GM18951 (cell line): ENCODE measurements around the gene ACBD3.

ENCODE experiments used
- POLR2A ChIP-seq: IDR thresholded peaks from 4 replicates; pipeline ENCODE4 v1.6.1; 2011; ENCODE audit warnings: mild to moderate bottlenecking; ENCODE audit not compliant: insufficient read length, insufficient read depth; ENCODE audit errors: extremely low read depth
- in situ Hi-C: fragments of 300-500 bp; cut with MboI; formaldehyde crosslinking; loops from one replicate; pipeline ENCODE4 v1.12.0; 2022; ENCODE audit warnings: low sequenced_read_pairs, mixed read lengths, inconsistent platforms; ENCODE audit not compliant: unreplicated experiment

The ACBD3 gene

DNA sequence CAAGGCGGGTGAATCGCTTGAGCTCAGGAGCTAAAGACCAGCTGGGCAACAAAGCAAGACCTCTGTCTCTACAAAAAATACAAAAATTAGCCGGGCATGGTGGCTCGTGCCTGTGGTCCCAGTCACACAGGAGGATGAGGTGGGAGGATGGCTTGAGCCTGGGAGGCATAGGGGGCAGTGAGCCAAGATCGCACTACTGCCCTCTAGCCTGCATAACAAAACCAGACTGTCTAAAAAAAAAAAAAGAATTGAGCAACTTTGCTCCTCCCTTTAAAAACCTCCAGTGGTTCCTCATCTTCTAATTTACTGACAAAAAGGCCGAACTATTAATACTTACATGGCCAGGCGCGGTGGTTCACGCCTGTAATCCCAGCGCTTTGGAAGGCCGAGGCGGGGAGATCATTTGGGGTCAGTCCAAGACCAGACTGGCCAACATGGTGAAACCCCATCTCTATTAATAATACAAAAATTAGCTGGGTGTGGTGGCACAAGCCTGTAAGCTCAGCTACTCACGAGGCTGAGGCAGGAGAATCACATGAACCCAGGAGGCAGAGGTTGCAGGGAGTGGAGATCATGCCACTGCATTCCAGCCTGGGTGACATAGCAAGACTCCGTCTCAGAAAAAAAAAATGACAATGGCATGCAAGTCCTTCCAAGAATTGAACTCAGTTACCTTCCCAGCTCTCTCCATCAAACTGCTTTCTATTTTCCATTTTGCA, 4.4 kb downstream of the ACBD3 start:
- no peak for TF ChIP-seq POLR2A
- in situ Hi-C loops = no loop called here

DNA sequence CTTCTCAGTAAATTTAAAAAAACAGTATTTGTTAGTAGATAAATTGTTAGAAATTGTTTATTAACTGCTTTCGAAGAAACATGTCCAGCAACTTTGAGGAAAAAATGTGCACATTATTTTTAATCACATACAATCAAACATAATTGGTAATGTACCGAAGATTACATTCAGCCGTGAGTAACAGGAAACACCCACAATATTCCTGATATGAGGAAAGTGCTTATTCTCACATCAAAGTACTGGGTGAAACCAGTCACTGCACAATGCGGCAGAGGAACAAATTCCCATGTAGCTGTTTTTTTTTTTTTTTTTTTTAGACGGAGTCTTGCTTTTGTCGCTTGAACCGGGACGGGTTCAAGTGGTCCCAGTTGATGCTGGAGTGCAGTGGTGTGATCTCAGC, 9.7 kb downstream of the ACBD3 start:
- no peak for TF ChIP-seq POLR2A
- in situ Hi-C loops = no loop called here

DNA sequence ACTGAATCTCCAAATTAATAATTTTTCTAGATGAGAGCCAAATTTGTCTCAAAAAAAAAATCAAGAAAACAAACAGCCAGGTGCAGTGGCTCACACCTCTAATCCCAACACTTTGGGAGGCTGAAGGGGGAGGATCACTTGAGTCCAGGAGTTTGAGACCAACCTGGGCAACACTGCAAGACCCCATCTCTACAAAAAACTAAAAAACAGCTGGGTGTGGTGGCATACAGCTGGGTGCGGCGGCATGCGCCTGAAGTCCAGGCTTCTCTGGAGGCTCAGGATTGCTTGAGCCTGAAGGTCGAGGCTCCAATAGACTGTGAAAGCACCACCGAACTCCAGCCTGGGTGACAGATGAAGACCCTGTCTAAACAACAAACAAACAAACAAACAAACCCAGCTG, 14.0 kb downstream of the ACBD3 start:
- no peak for TF ChIP-seq POLR2A

DNA sequence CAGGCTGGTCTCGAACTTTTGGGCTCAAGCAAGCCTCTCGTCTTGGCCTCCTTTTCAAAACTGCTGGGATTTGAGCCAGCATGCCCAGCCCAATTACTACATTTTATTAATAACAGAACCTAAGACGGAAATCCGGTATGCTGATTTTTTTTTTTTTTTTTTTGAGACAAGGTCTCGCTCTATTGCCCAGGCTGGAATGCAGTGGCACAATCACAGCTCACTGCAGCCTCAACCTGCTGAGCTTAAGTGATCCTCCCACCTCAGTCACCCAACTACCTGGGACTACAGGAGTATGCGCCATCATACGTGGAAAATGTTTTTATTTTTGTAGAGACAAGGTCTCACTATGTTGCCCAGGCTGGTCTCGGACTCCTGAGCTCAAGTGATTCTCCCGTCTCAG, 20.2 kb downstream of the ACBD3 start:
- TF ChIP-seq POLR2A = no peak
- in situ Hi-C loops = no loop called here

More for the DNA sequence above, 14.0 kb downstream of the ACBD3 start:
- in situ Hi-C loops = no loop called here

DNA sequence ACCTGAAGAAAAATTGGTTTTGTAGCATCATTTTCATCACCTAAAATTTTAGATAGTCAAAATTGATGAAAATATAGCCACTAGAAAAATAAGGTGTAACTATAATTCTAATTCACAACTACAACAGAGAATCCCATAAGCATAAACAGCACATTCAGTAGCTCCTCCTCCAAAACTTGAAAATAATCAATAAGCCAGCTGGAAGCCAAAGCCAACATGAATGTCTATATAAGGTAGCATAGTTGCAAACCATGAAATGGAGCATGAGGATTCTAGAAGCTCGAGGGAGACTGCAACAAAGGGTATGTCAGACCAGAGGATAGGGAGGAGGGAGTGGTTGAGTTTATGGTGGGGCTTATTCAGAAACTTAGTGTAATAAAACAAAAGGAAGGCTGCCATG, 22.4 kb downstream of the ACBD3 start:
- no peak for TF ChIP-seq POLR2A
- in situ Hi-C loops = no loop called here

DNA sequence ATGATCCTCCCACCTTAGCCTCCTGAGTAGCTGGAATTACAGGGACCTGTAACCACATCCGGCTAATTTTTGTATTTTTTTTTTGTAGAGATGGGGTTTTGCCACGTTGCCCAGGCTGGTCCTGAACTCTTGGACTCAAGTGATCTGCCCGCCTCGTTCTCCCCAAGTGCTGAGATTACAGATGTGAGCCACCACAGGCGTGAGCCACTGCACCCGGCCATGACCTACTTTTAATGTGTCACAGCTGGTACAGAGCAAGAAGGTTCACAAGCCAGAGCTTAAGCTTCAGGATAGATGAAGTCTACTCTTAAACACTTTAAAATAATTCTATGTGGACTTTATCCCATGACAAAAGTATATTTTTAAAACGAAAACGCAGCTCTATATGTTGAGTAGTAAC, 23.6 kb downstream of the ACBD3 start:
- in situ Hi-C loops = no loop called here
- TF ChIP-seq POLR2A = no peak

DNA sequence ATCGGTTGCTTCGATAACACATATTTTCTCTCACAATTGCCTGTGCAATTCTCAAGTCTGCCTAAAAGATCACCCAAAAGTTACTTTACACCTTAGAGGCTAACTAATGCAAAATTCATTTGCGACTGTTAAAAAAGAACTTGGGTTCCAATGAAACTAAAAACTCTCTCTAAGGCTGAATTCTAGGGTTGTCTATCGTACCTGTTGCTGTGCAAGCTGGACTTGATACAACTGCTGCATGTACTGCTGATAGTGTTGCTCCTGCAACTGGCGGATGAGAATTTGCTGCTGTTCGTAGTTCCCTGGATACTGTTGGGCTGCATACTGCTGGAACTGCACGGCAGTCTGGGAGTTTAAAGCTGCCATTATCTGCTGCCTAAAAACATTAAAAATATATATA, 27.6 kb downstream of the ACBD3 start:
- in situ Hi-C loops = no loop called here
- TF ChIP-seq POLR2A = no peak

DNA sequence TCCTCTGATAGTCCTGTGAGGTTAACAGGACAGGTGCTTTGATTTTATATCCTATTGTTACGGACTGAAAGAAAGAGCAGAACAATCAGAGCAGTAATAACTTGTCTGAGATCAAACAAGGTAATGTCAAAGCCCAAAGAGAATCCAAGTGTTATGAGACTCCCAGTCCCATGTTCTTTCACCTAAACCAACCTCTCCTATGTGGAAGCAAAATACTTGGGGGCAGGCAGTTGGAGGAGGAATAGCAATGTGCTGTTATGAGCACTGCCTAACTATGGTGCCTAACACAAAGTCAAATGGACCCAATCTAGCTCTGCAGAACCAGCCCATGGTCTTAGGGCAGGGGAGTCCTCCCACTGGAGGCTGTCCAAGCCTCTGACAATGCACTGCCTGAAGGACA, 28.1 kb downstream of the ACBD3 start:
- in situ Hi-C loops = no loop called here

DNA sequence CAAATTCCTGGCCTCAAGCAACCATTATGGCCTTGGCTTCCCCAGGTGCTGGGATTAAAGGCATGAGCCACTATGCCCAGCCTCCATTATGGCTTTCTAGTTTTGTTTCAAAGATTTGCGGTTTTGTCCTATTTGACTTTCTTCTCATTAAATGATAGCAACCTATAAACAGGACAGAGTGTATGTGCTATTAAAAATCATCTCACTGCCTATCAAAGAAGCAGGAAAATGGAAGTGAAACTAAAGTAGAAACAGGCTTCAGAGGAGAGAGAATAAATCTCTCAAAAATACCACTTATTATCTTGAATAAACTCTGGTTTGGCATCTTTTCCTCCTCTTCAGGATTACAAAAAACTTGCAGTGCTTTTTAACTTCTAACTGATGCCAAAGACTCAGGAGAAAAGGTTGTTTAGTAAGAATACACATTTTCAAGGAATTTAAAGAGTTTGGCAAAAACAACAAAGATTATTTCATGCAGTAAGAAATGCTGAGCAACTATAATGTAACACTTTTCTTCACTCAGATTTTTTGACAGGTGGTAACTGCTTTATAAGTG, 28.7 kb downstream of the ACBD3 start:
- in situ Hi-C loops = no loop called here
- TF ChIP-seq POLR2A = no peak

More for the DNA sequence above, 28.1 kb downstream of the ACBD3 start:
- no peak for TF ChIP-seq POLR2A

DNA sequence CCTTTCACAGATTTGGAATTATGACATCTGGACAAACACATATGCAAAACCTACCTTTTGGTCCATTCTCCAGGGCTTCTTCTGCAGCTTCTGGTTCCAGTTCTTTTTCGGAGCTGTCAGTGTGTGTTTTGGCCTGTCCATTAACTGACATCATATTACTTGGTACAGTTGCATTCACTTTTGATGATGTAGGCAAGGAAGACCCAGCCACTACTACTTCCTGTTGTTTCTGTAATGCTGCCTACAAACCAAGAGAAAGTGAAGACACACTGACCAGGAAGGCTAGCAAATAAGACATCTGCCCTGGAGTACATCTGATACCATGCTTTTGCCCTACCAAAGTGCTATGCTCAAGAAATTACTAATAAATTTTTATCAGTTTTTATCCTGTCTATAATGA, 31.9 kb downstream of the ACBD3 start:
- TF ChIP-seq POLR2A = no peak
- in situ Hi-C loops = no loop called here

DNA sequence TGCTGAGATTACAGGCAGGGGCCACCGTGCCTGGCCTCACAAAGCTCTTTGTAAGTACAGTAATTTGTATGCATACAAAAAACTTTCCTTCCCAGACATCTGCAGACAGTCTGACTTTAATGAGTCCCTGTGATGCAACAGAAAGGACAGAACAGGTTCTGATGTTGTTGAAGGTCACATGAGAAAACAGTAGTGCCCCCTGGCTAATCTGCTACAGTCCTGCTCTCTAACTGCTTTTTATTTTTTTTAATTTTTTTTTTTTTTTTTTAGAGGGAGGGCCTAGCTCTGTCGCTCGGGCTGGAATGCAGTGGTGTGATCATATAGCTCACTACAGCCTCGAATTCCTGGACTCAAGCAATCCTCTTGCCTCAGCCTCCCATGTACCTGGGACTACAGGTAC, 36.7 kb downstream of the ACBD3 start:
- in situ Hi-C loops = no loop called here

DNA sequence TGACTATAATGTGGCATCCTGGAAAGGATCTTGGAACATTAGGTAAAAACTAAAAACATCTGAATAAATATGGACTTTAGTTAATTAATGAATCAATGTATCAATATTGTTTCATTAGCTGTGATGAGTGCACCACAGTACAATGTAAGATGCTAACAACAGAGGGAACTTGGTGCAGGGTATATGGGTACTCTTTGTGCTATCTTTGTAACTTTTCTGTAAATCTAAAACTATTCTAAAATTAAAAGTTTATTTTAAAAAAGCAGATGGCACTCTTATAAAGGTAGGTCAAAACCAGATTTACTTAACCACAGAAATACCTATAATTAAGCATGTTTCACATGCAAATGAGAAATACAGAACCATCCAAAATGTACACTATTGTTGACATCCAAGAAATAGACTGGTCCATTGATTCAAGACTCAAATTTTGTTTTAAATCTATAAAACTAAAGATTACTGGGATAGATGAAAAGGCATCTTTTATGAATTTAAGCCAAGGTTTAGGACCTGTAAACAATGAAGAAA, 38.4 kb downstream of the ACBD3 start:
- in situ Hi-C loops = no loop called here
- TF ChIP-seq POLR2A = no peak

More for the DNA sequence above, 36.7 kb downstream of the ACBD3 start:
- no peak for TF ChIP-seq POLR2A

DNA sequence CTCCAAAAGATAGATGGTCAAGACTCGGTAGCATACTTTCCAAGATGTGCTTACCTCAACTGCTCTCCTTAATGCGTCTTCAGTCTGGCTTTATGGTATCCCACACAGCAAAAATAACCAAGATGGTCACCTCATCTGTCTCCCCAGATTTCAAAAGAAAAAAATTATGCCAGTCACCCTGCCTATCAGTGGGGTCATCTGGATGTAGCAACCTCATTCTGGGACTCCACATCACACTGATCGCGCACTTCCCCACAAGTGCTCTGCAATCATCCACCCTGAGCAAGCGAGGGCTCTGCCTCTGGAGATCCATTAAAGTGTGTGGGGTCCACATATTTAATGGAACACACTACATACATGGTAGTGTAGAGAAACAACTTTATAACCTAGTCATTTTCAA, 42.5 kb downstream of the ACBD3 start:
- no peak for TF ChIP-seq POLR2A
- in situ Hi-C loops = no loop called here

DNA sequence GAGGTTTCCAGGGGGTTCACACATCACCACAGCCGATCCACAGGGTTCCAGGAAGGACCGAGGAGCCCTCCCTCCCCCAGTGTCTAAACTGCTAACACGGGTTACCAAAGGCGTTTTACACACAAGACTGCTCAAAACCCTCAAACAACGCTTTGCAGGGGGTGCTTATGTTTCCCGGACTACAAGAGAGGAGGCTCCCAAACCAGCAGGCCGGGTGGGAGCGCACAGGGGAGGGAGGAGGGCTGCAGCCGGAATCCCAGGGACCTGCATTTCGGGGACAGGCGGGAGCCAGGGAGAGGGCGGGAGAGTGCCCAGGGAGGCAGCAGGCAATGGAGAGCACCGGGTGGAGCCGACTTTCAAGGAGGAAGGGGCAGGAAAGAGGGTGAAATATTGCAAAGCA, 50.8 kb downstream of the ACBD3 start:
- in situ Hi-C loops = no loop called here
- TF ChIP-seq POLR2A = no peak

DNA sequence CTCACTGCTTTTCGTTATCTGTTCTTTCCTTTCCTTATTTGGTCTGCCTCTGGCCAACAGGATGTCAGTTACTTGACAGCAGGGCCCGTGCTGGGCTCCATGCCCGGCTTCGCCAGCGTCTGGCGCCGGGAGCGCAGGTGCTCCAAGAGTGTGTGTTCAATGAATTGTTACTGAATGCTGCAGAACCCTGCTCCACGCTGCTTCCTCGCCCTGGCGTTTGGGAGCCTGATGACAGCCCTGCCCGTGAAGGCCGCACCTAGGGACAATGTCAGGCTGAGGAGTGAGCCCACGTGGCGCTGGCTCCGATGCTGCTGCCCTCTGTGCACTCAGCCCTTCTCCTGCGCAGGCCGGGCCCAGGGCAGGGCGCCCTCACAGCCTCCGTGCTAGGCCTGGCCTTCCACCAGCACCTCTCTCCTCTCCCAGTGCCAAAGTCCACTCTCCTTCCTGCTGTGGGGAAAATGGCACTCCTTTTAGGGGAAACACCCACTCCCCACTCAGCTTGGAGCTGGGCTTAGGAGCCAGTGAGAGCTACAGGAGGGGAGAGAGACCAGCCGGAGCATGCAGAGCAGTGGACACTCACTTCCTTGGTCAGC, 51.4 kb downstream of the ACBD3 start:
- TF ChIP-seq POLR2A = no peak
- in situ Hi-C loops = no loop called here
